ENCODE measurements around the gene CCNG2.

Gene CCNG2

DNA sequence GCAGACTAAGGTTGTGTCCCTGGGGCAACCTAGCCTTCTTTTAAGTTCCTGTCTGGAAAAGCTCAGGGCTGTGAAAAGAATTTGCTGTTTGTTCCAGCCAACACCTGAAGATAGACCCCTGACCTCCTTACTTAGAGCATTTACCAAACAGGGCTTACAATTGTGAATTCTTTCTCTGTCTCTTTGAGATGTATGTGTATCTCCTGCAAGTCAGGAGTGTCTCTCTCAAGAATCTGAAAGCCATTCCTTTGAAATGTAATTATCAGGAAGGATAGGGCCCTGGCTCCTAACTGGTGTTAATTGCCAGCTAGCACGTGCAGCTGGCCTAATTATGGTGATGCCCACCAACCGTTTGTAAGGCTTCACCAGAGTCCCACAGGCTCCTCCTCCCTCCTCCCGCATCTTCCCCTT is 18.2 kb downstream of the CCNG2 start:
- no peak for DNase-seq (ENCODE audit: low read depth in 1 of 2, low spot score in 1 of 2)
- TF ChIP-seq POLR2AphosphoS5 (IDR thresholded peaks at IDR 0.05; ENCODE audit: low read depth) (no peak), GABPA (IDR thresholded peaks at IDR 0.05; ENCODE audit: low read depth) (no peak), SPI1 (IDR thresholded peaks at IDR 0.05; ENCODE audit: borderline replicate concordance, low read depth) (no peak)
- TF ChIP-seq, protein P1, sequence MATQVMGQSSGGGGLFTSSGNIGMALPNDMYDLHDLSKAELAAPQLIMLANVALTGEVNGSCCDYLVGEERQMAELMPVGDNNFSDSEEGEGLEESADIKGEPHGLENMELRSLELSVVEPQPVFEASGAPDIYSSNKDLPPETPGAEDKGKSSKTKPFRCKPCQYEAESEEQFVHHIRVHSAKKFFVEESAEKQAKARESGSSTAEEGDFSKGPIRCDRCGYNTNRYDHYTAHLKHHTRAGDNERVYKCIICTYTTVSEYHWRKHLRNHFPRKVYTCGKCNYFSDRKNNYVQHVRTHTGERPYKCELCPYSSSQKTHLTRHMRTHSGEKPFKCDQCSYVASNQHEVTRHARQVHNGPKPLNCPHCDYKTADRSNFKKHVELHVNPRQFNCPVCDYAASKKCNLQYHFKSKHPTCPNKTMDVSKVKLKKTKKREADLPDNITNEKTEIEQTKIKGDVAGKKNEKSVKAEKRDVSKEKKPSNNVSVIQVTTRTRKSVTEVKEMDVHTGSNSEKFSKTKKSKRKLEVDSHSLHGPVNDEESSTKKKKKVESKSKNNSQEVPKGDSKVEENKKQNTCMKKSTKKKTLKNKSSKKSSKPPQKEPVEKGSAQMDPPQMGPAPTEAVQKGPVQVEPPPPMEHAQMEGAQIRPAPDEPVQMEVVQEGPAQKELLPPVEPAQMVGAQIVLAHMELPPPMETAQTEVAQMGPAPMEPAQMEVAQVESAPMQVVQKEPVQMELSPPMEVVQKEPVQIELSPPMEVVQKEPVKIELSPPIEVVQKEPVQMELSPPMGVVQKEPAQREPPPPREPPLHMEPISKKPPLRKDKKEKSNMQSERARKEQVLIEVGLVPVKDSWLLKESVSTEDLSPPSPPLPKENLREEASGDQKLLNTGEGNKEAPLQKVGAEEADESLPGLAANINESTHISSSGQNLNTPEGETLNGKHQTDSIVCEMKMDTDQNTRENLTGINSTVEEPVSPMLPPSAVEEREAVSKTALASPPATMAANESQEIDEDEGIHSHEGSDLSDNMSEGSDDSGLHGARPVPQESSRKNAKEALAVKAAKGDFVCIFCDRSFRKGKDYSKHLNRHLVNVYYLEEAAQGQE (IDR thresholded peaks at IDR 0.05; ENCODE audit: insufficient replicate concordance, low read depth): no peak
- TF ChIP-seq, protein P2, sequence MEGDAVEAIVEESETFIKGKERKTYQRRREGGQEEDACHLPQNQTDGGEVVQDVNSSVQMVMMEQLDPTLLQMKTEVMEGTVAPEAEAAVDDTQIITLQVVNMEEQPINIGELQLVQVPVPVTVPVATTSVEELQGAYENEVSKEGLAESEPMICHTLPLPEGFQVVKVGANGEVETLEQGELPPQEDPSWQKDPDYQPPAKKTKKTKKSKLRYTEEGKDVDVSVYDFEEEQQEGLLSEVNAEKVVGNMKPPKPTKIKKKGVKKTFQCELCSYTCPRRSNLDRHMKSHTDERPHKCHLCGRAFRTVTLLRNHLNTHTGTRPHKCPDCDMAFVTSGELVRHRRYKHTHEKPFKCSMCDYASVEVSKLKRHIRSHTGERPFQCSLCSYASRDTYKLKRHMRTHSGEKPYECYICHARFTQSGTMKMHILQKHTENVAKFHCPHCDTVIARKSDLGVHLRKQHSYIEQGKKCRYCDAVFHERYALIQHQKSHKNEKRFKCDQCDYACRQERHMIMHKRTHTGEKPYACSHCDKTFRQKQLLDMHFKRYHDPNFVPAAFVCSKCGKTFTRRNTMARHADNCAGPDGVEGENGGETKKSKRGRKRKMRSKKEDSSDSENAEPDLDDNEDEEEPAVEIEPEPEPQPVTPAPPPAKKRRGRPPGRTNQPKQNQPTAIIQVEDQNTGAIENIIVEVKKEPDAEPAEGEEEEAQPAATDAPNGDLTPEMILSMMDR (IDR thresholded peaks at IDR 0.05; ENCODE audit: insufficient read depth, low read length): no peak
- H3K27ac ChIP-seq (replicated peaks): no peak overlapping the region
- H3K27me3 ChIP-seq (ENCODE audit: insufficient read depth, poor library complexity, severe bottlenecking): no peaks in the 10 kb centered on the region
- no peak overlapping the region for H3K4me3 ChIP-seq (replicated peaks; ENCODE audit: insufficient read depth, low read length)

- H3K4me3 ChIP-seq (replicated peaks; ENCODE audit: insufficient read depth, low read length): no peak overlapping the region
- no peak overlapping the region for H3K27ac ChIP-seq (replicated peaks)
- no peaks in the 10 kb centered on the region for H3K27me3 ChIP-seq (ENCODE audit: insufficient read depth, poor library complexity, severe bottlenecking)
- TF ChIP-seq GABPA (IDR thresholded peaks at IDR 0.05; ENCODE audit: low read depth) (no peak), POLR2AphosphoS5 (IDR thresholded peaks at IDR 0.05; ENCODE audit: low read depth) (no peak), SPI1 (IDR thresholded peaks at IDR 0.05; ENCODE audit: borderline replicate concordance, low read depth) (no peak)
- TF ChIP-seq, protein P2 (IDR thresholded peaks at IDR 0.05; ENCODE audit: insufficient read depth, low read length): no peak
- TF ChIP-seq, protein P1 (IDR thresholded peaks at IDR 0.05; ENCODE audit: insufficient replicate concordance, low read depth): no peak
- DNase-seq (ENCODE audit: low read depth in 1 of 2, low spot score in 1 of 2): no peak
Measured at GRCh38 chr4:77176640-77177039, 19.6 kb downstream of the CCNG2 start.

DNA sequence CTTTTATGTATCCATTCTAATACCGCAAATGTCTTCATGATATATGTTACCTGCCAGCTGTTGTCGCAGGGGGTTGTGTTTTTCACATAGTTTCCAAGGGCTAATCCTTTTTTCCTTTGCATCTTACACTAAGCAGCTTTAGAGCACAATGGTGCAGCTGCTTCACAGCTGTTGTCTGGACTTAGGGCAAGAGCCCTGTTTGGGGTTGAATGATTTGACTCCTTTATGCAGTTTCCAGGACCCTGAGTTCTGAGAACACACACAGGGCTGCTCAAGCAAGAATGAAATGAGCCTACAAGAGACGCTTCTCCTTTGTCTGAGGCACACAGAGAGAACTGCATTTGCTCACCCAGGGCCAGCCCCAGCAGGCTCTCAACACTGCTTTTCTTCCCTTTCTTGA is 20.2 kb downstream of the CCNG2 start:
- Histone ChIP-seq H3K27ac (replicated peaks) (no peak overlapping the region), H3K27me3 (ENCODE audit: insufficient read depth, poor library complexity, severe bottlenecking) (no peaks in the 10 kb centered on the region), H3K4me3 (replicated peaks; ENCODE audit: insufficient read depth, low read length) (no peak overlapping the region)
- DNase-seq (ENCODE audit: low read depth in 1 of 2, low spot score in 1 of 2): no peak
- TF ChIP-seq, protein P1 (IDR thresholded peaks at IDR 0.05; ENCODE audit: insufficient replicate concordance, low read depth): no peak
- TF ChIP-seq, protein P2 (IDR thresholded peaks at IDR 0.05; ENCODE audit: insufficient read depth, low read length): no peak
- no peak for TF ChIP-seq POLR2AphosphoS5 (IDR thresholded peaks at IDR 0.05; ENCODE audit: low read depth)
- TF ChIP-seq GABPA (IDR thresholded peaks at IDR 0.05; ENCODE audit: low read depth): no peak
- no peak for TF ChIP-seq SPI1 (IDR thresholded peaks at IDR 0.05; ENCODE audit: borderline replicate concordance, low read depth)
